NAMALWA (cell line): Measurements from ENCODE around the gene CNN3.

Experiments
- DNase-seq: peaks from one replicate; pipeline ENCODE4 v3.0.0-alpha.2; 2015; ENCODE audit warnings: low spot score

The CNN3 gene

DNA sequence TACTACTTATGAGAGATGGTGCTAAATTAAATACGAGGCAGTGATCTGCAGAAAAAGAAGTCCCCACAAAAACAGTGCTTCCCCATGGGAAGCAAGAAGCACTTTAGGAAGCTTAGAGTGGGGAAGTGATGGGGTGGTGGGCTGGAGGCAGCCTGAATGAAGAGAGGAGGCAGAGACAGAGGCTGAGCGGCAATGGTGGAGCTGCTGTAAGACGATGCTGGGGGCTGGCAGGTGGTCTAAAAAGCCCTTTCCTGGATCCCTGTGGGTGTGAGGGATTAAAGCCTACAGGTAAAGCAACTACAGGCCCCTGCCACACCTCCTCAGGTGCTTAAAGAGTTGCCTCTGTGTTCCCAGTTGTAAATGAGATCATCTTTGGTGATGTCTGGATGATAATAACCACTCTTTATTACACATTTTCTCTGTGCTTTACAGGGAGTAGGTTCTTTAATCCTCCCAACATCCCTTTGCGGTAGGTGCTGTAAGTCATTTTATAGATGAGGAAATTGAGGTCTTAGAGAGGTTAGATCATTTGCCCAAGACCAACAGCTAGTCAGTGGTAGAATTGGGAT is 39.2 kb downstream of the CNN3 start:
- no peak for DNase-seq

DNA sequence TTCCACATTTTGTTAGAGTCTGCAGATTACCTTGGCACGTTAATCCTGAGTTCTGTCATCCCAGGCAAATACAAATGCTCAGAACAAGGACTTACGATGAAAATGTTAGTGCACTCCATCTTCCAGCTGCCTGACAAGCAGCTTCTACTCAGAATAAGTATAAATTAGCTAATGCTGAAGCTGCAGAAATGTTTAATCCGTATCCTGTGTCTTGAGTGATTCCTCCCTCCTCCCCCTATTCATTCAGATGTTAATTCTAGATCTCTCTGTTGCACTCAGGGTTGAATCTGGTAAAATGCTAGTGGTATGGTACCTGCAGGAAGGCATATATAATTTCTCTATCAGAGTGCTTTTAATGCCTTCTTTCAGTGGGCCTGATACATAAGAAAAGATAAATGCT is 39.8 kb downstream of the CNN3 start:
- DNase-seq: no peak

DNA sequence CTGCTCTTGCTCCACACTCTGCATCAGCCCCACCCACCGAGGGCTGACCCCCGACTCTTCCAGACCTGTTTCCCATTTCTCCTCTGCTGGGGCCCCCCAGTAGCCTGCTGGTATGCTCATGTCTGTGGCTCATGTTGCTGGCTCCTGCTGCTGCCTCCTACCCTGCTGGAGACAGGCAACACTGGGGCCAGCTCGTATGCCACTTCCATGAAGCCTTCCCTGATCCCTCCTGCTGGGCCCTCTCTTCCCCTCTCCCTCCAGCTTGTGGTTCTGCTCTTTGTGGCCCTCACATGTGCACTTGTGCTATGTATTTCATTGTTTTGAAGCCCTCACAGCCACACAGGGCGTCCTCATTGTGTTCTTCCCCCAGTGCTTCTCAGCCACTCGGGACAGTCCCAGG is 40.5 kb downstream of the CNN3 start:
- DNase-seq: no peak

DNA sequence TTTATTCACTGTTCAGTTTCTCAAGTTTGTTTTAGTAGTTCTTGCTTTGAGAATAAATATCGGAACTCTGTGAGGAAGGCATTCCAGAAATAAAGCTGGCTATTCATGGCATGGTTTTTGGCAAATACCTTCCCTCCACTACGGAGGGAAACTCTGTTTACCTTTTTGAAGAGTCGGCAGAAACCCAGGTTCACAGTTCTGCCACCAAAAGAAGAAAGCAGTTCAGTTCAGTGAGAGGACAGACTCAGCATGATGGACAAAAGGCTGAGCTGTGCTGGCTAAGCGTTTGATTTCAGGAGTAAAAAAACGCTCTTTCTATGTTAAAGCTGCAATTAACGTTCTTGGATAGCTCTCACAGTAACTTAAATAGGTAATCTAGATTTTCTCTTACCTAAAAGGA is 42.4 kb downstream of the CNN3 start:
- DNase-seq: no peak

DNA sequence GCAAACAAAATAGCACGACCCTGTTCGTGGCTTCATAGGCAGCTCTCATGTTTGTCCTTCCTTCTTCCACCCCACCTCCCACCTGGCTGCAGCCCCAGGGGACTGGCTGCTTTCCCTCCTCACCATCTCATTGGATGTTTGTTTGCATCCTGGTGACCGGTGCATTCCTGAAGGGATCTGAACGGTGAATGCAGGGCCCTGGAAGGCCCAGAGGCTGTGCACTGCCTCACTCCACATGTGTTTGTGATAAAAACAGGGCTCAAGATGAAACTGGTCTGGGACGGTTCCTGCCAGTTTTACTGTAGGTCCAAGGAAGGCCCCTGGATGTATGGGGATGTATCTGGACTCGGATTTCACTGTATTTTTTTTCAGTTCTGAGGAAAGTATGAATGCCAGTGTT is 42.8 kb downstream of the CNN3 start:
- no peak for DNase-seq

DNA sequence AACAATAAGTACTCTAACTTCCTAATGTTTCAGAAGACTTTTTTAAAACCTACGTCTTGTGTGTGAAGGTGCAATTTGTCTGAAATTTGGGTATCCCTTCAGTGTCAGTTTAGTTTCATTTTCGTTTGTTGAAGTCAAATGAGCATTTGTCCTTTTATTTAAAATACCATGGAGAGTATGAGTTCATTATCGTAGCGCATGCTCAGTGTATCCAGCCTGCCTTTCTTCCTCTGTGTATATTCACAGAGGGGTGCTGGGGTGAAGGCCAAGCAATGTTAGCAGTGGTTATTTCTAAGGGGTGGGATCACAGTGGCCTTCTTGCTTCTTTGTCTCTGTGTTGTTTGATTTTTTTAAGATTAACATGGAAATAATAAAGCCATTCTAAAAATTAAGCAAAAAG is 43.2 kb downstream of the CNN3 start:
- peak; percentile 47 for DNase-seq

DNA sequence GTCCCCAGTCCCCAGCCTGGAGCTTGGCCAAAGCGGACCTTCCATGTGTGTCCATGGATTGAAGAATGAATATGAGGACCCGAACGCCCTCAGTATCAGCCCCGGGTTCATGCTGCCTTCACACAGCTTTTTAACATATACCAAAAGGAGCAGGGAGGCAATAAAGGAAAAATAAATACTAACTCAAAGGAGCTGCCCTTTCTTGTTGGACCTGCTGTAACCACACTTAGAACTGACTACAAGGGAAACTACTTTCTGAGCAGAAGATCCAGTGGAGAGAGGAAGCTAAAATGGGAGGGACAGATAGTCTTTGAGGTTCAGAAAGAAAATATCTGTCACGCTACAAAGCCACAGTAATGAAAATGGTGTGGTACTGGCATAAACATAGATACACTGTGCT is 48.6 kb downstream of the CNN3 start:
- no peak for DNase-seq

DNA sequence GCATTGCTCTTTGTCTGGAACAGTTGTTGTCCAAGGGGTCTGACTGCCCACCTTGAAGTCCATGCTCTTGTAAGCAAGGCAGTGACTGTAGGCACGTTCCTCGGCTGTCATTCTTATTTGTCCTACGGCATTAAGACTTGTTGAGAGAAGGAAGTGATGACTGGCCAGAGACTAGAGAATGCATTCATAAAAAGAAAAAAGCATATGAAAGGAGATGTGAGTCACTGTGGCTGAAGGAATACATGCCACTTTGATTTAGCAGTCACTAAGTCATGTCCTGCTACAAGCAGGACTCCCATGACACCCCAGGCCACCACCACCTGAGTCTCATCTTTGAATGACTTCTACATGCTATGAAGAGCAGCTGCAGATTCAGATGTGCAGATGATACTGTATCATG is 50.5 kb downstream of the CNN3 start:
- DNase-seq: no peak

DNA sequence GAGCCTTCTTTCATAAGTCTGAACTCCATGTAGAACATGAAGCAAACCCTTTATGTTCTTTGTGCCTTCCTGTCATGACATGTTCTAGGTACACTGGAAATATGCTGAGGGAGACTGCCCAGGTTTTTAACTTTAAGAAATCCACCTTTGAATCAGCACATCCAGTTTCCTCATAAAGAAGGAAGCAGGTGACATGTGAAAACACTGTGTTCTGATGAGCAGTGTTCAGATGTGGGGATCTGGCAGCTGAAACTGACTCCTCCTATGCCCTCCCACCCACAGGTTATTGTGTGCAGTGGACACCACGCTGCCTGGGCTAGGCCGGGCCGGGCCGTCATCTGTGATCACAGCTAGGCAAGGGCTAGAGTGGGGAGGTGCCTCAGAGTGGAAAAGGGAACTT is 51.1 kb downstream of the CNN3 start:
- no peak for DNase-seq

DNA sequence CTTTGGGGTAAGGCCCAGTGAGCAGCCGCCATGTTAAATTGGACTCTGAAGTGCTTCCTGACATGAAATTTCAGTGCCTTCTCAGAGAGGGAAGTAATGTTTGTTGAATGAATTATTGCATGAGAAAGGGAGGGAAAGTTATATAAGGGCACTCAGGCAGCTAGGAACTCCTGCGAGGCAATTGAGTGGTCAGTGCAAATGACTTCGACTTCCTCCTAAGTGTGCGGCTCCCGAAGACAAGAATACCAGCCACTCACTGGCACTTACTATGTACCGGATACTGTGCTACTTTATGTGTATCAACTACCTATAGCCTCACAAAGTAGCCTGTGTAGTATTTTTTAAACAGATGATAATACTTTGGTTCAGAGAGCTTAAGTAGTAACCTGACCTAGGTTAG is 52.5 kb downstream of the CNN3 start:
- DNase-seq: no peak

DNA sequence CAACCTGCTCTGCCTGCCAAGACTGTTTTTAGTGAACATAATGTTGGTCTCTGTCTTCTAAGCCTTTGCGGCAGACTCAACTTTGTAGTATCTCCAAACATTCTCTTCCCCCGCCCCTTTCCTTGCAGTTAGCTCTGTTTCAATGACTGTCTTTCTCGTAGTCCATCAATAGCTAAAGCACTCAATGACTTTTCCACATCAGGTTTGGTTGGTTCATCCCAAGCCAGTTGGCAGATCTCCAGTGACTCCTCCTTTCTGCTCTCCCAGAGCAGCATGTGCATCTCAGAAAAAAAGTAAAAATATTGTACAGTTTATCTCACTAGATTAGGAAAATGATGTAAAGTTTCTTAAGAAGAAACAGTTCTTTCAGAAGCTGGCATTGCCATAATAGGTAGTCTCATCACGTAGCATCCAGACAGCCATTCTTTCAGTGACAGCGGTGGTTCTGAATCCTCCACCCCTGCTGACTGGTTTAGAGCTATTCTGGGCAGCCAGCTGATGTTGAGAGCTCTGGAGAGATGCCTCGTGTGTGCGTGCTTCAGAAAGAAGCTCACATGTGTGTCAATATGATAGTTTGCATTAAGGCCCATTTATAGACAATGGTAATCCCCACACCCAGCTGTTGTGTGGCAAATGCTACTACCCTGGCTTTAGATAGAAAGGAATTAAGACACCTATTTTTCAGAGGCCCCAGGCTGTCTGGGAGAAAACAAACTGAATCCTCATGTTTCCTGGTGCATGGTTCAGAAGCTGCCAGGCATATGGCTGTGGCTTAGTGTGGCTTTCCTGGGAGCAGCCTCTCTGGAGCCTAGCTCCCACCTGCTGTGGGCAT is 53.2 kb downstream of the CNN3 start:
- DNase-seq: peak; percentile 59

DNA sequence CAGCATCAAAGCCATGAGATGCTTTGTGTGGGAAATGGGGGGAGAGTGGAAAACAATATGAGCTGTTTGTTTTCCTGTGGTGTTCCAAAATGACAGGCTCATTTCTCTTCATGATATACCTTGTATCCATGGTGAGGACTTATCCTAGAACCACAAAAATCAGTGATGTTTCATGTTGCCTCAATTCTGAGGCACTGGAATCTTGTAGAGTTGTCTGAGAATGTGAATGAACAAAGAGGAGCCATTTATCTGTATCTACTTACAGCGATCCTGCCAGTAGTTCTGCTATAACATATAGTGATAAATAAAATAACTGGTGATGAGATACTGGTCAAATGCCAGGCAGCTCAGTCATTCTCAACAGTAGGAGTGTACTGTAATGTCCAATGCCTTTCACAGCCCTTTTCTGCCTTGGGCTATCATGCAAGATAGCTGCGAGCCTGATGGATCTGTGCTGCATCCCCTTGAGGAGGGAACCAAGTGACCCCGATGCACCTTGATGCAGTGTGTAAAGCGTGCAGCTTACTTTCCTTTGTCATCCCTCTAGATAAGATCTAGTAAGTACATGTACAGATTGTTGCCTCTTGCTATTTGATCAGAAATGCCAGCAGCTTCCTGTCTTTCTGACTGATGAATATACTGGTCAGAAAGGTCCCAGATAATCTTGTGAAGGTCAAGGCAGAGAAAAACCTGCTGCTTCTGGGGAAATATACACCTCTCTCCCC is 54.0 kb downstream of the CNN3 start:
- no peak for DNase-seq

DNA sequence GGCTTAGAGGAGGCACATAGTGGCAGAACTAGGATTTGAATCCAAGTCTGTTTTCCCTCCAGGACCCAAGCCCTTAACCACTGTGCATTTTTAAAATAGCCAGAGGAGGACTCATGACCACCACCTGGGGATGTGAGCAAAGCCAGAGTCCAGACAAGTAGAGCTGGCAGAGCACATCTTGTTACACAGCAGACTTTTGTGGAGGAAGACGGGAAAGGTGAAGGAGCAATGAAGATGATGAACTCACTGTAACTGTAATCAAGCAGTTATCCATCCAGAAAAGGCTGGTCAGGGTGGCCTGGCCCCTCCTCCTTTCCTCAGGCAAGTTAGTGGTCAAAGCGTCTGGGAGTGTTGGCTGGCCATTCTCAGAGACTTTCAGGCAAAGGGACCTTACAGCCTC is 55.9 kb downstream of the CNN3 start:
- no peak for DNase-seq

DNA sequence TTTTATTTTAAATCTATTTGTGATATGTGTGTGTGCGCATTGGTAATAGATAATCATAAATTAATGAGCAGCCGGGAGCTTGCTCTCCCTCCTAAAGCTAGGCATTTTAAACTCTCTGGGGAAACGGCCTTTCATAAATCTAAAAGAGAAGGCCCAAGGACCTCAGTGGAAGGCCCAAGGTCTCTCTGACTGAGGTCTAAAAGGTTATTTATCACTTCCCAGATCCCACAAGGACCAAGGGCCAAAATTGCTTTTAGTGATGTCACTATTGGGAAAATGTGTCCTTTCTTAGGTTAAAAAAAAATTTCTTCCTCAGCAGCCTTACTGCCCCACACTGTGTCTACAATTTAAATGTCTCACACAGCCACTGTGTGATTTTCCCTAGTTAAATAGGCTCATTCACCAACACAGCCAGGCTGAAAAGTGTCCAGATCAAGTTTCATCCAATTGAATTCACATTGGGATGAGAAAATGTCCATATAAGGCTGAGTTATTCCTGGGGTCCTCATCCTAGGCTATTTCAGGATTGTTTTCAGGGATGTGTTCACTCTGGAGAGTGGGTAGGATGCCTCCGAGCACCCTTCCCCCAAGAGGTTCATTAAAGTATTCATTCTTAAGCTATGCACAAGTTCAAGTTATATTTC is 60.6 kb downstream of the CNN3 start:
- no peak for DNase-seq

DNA sequence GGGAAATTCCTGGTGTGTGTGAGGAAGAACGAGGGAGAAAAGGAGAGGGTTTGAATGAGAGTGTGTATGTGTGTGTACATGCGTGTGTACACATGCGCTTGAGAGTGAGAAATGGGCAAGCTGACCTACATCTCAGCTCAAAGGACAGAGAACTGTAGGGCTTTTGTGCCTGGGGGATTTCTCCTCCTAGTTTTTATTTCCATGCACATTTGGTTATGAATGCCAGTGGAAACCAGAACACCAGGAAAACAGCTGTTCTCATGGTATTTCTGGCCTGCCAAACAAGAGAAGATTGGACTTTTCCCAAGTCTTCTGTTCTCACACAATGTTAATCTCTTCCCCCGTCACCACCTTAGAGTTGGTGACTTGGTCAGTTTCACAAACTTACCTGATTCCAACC is 61.5 kb downstream of the CNN3 start:
- no peak for DNase-seq

DNA sequence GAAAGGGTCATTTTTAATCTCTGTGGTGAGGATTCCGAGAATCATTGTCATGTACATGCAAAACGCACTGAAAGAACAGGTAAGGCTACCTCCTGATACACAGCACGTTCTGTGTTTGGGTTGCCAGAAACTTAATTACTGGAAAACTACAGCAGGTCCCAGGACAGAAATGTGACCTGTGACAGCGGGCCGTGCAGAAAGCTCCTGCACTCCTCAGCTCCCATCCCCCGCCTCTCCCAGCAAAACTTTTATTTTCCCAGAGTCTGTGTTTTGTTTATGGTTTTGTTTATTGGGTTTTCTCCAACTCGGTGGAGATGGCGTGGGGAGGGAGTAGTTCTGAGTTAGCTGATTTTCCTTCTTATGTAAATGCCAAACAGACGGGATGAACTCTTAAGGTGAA is 62.1 kb downstream of the CNN3 start:
- DNase-seq: no peak

DNA sequence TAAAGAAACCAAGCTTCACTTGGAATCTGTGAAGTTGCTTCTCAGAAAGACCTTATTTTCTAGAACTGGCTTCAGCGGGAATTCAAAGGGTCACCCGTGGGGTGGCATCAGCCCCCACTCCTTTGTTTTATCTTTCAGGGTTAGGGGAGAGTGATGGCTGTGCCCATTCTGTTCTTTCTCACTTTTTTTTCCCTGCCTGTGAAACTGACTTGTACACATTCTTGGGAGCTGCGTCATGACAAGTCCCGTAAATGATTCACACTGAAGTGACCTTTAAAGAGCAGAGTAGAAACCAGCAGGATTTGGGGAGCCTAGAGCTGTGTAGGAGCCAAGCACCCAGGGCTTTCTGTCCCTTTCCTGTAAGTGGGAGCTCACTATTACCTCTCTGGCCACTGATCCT is 63.0 kb downstream of the CNN3 start:
- DNase-seq: no peak

DNA sequence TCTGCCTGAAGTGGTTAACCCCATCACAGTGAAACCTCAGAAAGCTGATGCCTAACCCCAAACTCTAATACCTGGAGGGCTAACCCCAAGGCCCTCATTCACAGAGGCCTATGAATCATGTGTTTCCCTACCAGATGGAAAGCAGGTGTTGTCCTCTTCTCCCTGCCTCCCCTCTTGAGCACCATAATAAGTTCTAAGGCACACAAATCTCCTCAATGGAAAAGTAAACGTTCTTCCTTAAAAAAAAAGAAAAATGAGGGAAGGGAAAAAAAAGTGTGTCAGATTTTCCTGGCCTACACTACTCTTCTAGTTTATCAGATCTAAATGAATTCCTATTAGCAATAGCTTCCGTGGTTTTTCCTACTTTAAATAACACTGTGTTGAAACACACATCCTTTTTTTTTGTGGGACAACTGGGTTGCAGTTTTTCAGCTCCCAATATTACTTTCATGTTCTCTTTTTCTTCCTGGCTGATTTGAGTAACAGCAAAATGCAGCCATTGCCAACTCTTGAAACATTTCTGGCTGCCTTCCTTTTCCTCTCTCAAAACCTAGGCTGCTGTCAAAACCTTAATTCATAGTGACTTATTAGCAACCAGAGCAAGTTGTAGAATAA is 63.5 kb downstream of the CNN3 start:
- no peak for DNase-seq

DNA sequence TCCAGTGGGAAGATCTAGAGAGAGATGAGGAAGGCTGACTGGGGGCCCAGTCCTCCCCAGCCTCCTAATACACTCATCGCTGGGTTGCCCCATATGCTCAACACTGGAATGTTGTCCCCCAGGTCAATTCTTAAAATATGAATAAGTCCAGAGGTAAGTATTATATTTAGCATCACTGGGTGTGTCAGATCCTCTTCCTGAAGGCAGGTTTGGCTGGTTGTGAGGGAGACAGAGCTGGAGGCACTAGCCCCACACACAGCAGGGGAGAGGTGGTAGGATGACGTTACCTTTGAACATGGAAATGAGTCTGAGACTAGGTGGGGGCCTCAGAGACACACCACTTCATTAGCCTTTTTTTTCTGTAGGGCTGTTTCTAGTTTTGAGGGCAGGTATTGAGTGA is 64.2 kb downstream of the CNN3 start:
- no peak for DNase-seq

DNA sequence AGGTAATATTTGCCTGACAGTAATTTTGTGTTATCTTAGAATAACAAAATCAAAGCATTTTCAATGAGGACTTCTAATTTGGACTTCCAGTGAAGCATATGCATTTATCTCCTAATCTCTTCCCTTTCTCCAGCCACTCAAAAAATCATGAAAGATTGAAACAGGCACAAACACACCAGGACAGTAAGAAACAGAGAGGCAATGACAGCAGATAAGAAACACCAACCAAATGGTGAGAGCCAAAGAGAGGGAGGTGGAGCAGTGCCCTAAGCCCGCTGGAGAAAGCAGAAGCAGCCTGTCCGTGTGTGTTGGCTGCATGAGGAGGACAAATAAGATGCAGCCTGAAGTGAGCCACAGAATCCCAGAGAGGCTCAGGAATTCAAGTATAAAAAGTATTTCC is 67.7 kb downstream of the CNN3 start:
- no peak for DNase-seq

DNA sequence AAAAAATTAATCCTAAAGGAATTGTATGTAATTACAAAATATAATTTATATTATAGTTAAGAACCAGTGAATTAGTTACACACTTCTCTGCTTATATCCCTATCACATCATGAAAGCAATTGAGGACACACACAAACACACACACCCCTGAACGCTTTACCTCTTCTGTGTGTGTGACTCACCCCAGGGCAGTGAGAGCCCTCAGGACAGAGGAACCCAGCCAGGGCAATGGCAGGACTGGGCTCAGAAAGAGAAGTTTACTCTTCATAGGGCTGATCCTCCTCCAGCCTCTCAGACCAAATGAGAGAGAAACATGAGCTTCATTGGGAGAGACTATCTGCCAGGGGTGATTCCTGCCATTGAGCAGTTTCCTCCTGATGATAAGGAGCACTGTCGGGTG is 68.6 kb downstream of the CNN3 start:
- DNase-seq: no peak

DNA sequence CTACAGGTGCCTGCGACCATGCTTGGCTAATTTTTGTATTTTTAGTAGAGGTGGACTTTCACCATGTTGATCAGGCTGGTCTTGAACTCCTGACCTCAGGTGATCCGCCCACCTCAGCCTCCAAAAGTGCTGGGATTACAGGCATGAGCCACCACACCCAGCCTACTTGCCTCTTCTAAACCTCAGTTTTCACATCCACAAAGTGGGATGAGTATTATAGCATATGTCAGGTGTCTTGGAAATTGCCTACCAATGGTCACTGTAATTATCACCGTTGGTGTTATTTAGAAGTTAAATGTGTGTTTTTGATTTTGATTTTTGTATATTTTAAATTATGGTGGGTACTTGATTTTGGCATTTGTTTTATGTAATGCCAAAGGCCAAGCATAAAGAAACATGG is 70.0 kb downstream of the CNN3 start:
- DNase-seq: no peak

DNA sequence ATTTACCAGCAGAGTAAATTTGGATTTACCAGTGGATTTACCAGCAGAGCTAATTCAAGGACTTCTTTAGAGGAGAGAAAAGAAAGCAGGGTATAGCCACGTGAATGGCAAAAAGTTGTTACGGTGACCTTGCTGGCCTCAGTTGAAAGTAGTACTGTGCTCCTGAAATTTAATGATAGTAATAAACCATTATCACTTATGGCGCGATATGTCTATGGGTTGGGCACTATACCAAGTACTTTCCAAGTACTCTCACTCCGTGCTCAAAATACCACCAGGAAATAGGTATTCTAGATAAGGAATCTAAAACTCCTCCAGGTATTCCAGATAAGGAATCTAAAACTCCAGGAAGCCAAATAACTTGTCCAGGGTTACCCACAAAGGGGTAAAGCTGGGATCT is 70.9 kb downstream of the CNN3 start:
- no peak for DNase-seq
